ENCODE measurements around the gene CCNL1.

CCNL1 gene

DNA sequence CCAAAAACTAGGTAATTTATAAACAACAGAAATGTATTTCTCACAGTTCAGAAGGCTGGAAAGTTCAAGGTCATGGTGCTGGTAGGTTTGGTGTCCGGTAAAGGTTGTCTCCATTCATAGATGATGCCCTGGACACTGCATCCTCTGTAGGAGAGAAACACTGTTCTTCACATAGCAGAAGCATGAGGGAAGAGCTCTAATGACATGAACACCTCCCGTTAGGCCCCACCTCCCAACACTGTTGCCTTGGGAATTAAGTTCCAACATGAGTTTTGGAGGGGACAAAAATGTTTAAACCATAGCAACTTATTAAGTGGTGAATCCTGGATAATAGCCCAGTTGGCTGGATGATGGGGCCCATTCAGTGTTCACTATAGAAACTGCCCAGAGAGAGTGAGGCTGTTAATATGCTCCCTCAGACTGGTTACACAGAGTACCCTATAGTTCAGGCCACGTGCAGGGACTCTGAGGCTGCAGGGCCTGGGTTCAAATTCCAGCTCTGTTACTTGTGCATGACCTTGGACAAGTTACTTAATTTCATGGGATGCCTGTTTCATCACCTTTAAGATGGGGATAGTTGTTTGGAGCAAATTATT is 37.0 kb downstream of the CCNL1 start:
- no peak for DNase-seq (ENCODE audit: low read depth)

DNA sequence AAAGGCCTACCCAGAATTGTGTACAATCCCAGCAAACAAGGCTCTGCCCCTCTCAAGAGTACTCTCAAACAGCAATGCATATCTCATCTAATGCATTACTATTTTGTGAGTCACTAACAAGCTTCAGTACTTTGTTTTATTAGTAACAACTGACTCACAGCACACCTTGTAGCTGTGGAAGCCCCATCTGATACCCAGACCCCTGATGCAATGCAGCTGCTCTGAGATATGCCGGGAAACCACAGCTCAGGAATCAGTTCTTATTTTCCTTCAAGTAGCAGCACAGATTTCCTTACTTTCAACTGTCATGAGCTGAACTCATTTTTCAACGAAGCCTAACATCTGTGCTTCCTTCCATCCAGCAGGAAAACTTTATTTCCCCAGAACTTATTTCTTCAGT is 37.8 kb downstream of the CCNL1 start:
- no peak for DNase-seq (ENCODE audit: low read depth)

DNA sequence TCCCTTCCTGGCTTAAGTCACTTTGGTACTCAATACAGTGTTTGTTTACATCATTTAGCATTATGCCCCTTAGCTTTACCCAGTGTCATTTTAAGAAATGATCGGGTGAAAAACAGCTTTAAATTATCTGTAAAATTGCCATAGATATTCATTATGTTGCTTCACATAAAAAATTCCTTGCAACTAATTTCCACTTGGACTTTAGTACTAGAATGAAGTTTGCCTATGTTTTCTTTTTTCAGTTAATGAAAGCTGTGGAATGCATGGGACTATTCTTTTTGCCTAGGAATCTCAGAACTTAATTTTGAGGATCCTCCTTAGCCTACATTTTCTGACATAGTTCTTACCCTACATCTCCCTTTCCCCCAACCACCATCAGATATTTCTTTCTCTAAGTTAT is 38.4 kb downstream of the CCNL1 start:
- DNase-seq (ENCODE audit: low read depth) = no peak

DNA sequence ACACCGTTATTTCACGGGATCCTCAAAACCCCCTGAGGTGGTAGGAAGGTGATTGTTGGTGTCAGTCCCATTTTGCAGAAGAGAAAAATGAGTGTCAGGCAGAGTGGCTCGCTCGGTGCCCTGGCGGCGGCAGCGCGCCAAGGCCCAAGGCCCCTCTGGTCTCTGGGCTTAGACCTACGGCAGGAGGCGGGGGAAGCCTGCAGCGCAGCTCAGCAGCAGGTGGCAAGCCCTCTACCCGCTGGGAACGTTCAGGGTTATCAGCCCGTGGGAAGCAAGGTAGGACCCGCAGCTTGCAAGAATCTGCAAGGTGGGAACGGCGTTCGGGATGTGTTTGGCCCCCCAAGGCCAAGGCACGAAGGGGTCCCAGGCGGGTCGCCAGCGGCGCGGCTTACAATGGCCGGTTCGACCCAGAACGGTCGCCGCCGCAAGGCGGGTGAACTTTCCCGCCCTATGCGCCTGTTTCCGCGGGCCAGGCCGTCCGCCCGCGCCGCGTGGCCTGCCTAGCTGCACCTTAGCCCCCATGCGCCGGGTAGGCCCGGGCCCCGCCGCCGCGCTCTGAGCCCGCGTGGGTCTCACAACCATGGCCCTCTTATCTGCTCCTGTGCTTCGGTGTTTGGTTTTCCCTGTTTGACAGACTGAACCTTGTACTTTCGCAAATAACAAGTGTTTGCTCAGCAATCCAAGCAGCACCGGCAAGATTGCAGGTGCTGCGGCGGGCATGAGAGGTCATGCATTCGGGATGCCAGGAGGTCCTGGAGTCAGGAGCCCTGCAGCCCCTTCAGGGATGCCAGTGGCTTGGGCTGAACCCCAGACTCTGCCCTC is 39.7 kb downstream of the CCNL1 start:
- no peak for DNase-seq (ENCODE audit: low read depth)

DNA sequence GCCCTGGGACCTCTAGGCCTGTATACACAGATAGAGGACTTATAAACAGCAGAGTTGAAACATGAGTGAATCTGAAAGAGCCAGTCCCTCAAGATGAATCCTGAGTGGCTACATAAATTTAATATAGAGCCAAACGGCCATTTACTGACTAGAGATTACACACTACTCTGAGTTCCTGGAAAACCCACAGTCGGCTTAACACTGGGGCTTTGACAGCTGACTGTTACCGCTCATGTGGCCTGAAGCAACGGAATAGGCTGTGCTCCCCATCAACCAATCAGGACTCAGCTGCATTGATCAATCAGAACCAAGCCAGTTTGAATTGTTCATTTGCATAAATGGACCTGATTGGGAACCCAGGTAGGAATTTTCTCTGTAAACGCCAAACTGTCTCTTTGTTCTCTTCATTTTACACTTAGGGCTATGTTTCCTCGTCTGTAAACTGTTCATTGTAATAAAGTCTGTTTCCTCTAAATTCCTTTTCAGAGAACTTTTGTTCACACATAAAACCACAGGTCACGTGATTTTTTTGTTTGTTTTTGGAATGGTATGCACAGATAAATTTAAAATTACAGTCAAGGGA is 40.5 kb downstream of the CCNL1 start:
- no peak for DNase-seq (ENCODE audit: low read depth)

DNA sequence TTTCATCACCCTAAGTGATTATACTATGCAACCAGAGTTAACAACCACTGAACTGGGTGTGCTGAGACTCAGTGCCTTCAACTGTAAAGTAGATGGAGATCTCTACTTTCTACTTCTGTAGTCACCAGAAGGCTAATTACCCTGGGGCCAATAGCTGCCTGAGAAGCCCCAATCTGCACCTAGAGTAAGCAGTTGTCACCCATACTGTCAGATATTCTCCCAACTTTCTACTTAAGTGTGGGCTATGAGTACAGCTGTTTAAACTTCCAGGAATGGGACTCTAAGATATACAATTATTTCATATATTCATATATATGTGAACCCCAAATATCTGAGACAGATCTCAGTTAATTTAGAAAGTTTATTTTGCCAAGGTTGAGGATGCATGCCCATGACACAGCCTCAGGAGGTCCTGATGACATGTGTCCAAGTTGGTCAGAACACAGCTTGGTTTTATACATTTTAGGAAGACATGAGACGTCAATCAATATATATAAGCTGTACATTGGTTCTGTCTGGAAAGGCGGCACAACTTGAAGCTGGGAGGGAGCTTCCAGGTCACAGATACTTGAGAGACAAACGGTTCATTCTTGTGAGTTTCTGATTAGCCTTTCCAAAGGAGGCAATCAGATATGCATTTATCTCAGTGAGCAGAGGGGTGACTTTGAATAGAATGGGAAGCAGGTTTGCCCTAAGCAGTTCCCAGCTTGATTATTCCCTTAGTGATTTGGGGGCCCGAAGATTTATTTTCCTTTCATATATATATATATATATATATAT is 41.9 kb downstream of the CCNL1 start:
- DNase-seq (ENCODE audit: low read depth) = no peak

DNA sequence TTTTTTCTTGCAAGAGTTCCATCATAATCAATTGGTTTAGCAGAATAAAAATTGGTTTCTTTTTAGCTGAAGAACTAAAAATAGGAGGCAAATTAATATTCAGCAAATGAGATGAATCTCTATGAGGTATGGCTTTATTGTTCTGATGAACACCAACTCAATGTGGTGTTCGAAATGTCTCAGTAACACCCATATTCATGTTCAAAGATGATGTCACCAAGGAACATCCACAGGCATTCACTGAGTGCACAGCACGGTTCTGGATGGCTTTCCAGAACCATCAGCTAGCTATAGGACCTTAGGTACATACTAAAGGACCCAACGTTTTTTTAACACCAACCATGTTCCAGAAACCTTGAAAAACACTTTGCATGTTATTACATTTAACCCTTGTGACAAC is 42.7 kb downstream of the CCNL1 start:
- no peak for DNase-seq (ENCODE audit: low read depth)

DNA sequence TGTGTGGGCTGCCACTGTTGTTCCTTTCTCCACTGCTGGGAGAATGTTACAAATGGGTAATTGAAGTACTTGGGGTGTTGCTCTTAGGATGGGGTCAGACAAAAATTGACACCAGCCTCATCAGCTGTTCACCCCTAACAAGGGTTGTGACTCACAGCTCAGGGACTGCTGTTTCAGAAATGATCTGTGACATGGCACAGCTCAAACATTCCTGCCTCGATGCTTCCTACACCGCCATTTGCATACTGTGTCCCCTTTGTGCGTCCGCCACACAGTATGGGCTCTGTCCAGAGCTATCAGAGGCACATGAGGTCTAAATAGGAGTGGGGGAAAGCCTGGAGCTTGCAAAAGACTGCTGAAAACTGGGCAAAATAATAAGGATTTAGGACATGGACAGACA is 43.9 kb downstream of the CCNL1 start:
- no peak for DNase-seq (ENCODE audit: low read depth)

DNA sequence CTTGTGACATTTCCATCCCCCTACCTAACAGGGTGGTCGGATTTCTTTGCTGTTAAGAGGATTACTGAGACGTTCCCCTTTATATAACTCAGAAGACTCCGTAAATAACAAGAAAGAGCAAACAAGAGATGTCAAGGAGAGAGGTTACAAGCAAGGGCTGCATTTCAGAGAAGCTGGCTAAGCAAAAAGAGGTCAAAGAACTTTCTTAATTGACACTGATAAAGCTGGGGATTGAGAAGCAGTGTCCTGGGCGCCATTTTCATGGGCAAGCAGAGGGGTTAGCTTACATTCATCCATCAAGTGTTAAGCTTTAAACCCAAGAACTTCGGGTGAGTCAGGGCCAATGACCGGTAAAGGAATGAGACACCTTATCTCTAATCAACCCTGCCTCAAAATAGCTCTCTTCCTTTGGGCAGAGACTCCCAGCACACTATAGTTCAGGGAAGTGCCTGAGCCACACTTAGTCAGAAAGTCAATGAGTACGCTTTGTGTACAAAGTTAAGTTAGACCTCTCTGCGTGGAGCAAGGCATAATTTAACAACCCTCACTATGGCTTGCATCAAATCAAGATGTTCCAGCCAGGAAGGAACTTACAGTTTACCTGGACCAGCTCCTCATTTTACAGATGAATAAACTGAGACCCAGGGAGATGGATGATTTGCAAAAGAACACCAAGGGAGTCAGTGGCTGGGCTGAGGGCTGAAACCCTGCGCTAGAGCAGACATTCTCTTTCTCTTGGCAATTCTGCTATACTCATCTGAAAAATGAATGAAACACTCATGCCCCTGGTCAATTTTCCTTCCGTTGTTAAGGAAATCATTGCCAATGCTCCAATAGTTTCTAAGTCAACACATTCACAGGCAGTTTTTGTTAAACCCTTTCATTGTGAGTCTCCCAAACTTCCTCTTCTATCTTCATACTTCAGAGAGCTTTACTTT is 44.6 kb downstream of the CCNL1 start:
- DNase-seq (ENCODE audit: low read depth) = no peak

DNA sequence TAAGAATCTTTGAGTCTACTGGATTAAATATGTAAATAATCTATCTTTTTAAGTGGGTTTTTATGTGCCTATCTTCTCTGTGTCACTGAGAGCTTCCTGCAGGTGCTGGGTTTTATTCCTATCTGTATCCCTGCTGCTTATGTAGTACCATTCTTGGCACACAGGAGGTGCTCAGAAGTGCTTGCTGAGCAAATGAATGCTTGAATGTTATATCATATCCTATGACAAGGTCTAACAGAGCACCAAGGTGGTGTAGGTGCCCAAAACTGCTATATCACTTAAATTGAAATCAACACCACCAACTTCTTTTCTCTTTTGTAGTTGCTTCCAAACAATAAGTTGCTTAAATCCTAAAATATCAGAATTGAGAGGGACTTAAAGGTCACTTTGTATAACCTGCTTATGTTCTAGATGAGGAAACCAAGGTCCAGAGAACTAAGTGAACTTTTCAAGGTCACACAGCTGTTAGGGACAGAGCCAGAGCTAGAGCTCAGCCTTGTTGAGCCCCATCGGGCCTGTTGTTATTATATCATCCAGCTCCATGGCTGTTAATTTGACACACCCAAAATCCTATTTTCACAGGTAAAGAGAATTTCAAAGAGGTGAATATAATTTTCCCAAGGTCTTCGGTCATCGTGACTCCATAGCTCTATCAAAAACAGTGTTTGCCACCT is 46.0 kb downstream of the CCNL1 start:
- no peak for DNase-seq (ENCODE audit: low read depth)

DNA sequence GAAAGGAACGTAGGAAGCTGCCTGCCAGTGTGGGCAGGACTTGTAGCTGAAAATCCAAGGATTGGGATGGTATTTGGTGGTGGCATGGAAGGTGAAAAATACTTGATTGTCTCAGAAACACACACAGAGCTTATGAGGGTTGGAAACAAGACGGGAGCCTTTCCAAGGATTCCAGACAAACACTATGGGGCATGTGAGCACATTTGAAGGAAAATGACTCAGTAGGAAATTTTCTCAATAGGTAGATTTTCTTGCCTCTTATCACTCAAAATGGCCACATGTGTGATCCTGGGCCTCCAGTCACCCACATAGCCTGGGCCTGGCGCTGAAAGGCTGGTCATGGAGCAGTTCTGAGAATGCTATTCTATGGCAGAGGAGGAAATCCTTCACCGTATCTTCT is 47.4 kb downstream of the CCNL1 start:
- DNase-seq (ENCODE audit: low read depth) = no peak

DNA sequence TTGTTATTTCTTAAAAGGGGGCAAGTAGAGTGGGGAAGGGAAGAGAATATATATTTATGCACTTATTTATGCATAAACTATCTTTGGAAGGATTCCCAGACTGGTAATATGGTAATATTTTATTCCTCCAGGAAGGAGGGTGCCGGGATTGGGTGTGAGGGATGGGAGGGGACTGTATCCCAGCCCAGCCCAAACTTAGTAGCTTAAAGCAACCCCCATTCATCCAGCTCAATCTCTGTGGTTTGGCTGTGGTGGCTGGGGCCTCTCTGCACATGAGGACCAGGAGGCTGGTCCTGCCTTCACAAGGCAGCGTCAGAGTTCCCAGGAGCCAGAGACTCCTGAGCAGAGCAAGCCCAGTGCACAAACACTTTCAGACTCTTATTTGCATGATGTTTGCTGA is 48.4 kb downstream of the CCNL1 start:
- DNase-seq (ENCODE audit: low read depth) = no peak

DNA sequence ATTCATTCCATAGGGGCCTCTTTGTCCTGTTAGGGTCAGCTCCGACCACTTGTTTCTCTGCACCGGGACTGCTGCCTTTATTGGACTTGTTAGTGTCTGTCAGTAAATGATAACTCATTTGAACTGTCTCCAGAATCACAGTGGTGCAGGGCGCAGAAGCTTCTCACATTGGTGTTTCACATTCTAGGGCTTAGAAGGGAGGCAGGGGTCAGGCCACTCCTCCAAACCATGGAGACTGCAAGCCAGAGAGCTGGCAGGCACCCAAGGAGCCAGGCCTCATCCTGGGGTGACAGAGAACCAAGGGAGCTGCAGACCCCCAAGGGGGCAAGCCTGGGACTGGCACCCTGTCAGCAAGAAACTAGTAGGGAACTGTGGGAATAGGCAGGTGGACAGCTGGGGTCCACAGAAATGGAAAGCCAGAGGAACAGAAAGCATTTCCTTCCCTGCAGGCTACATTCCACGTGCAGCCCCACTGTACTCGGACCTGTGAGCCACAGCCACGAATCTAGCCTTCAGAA is 49.1 kb downstream of the CCNL1 start:
- no peak for DNase-seq (ENCODE audit: low read depth)

DNA sequence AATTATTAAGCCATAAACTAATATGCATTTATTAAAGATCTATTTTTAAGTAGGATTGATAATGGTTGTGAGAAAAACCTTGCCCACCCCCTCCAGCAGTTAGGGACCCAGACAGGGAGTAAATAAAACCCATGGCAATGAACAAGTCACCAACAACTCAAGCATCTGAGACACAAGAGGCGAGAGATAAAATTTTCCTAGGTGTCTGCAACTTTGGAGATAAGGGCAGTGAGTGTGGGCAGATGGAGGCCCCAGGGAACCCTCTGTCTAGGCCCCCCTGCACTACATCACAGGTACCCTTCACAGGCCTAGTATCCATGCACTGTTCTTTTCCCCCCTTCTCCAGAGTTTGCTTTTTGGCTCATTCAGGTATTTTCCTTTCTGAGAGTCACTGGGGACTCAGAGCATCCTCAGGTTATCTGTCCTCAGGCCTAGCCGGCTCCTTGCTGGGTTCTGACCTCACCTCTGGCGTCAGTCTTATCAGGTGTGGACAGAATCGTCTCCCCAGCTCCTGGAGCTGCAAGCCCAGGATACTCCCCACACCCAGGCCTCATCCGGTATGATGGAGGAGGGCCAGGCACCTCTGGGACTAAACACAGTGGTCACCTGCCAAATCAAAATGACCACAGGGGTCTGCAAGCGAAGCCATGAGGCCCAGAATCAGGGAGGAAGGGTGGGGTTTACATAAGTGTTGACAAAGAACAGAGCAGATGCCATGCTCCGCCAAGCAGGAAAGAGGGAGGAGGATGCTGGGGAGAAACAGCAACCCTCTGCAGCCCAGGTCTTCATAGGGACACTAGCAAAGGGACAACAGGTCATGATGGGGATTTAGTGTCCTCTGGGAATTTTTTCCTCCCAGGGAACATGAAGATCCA is 50.4 kb downstream of the CCNL1 start:
- DNase-seq (ENCODE audit: low read depth) = no peak

DNA sequence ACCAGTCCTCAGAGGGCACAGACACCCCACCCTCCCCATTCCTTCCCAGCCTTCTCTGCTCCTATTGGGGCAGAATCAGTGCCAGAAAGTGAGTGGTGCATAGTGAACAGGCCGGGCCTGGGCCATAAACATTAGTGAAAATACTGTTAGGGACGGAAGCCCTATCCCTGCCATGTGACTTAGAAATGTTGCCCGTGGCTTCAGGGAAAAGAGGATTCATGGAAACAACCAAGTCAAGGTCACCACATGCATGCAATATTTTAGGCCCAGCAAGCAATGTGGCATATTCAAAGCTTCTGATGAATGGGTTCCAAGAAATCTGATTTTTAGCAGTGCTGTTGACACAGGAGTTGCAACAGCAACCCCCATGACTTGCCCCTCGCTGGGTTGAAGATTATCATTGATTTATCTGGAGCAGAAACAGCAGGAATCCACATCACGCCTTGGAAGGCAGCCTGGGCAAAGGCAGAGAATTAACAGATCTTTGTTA is 52.3 kb downstream of the CCNL1 start:
- DNase-seq (ENCODE audit: low read depth) = no peak

DNA sequence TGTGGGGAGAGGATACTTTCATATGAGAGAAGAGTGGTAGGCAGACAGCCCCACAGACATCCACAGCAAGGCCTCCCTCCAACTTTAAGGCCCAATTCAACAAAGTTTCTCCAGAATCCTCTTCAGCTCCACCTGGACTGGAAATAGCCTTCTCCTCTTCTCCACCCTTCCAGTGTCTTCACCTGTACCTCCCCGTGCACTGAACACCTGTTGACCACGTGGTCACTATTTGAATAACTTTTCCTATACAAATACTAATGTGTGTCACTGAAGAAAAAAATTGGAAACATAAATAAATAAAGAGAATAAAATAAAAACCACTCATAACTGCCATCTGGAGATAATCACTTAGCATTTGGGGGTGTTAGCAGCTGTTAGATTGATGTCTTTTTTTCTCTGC is 52.9 kb downstream of the CCNL1 start:
- DNase-seq (ENCODE audit: low read depth) = no peak

DNA sequence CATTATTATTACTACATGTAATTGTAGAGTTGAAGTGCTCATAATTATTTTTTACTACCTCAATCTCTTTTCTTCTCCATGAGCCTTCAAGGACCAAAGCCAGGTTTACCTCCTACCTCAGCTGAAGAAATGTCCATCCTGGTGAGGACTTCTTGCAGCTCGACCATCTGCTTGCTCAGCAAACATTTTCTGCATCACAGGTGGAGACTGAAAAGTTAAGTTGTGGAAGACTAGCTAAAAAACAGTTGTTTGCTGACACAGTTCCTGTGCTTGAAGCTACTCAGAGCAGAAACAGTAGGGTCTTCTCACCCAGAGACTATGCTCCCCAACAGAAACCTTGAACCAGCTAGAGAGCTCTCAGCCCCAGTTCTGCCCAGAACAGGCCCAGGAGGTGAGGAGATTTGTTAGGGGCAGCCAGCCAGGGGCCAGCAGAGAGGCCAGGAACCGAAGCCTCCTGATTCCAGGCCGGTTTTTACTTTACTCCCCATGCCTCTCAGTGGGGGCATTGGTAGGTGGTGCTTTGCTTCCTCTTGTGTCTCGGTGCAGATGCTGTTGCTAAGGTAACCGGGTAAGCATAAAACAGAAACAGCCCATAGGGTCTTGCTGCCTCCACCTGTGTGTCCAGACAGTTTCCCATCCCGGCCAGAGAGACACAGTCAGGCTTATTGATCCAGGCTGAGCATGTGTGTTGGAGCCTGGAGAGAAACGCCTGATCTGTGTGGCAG is 54.9 kb downstream of the CCNL1 start:
- DNase-seq (ENCODE audit: low read depth) = no peak

DNA sequence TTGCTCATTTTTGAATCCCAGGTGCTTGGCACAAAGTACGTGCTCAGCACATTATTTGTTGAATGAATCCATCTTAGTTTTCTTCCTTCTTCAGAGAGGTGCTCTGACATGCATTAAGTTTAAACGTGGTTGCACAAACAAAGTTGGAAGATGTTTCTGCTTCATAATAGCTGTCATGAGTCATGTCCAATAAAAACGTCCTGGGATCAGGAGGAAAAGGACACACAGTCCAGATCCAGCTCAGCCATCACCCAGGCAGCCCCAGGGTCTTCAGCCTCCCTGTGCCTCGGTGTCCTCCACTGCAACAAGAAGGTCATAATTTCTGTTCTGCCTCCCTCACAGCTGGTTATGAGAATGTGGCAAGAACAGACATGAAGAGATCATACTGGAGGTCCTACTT is 55.4 kb downstream of the CCNL1 start:
- no peak for DNase-seq (ENCODE audit: low read depth)

DNA sequence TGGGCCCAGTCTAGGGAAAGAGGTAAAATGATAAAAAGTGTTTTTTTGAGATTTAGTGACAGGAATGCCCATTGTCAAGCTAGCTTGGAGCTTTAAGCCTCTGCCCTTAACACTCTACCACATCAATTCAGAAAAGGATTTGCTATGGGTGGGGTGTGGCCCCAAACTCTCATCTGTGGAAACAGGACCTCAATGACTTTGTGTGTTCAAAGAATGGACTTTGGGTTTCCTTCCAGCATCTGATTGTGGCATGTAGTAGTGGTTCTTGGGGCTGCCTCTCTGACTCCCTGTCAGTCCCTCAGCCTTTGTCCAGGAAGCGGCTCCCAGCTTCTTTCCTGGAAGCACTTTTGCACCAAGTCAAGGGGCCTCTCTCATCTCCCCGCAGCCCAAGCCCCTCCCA is 56.1 kb downstream of the CCNL1 start:
- DNase-seq (ENCODE audit: low read depth) = no peak
